ENCODE data around the gene PITPNC1.

- no peak for TF ChIP-seq CTCF (IDR thresholded peaks at IDR 0.05)
- TF ChIP-seq POLR2A (IDR thresholded peaks at IDR 0.05): no peak
Measured at GRCh38 chr17:67461876-67462275, 84.8 kb downstream of the PITPNC1 start.
